IPS DF 6.9 (cell line): ENCODE data around the gene GSK3B.

Experiments used
- DNase-seq: peaks from one replicate; pipeline ENCODE4 v3.0.0-alpha.2; 2013; ENCODE audit warnings: low read depth, low spot score
- H3K27ac ChIP-seq: one replicate; pipeline ENCODE4 v1.5.1; 2013; ENCODE audit warnings: low read length, control low read depth
- H3K27me3 ChIP-seq: 2 replicates; pipeline ENCODE4 v1.6.1; 2013; ENCODE audit warnings: mild to moderate bottlenecking, low read length; ENCODE audit not compliant: control insufficient read depth, insufficient read depth
- H3K36me3 ChIP-seq: 2 replicates; pipeline ENCODE4 v1.6.1; 2013; ENCODE audit warnings: low read length; ENCODE audit not compliant: control insufficient read depth, insufficient read depth
- H3K4me1 ChIP-seq: 2 replicates; pipeline ENCODE4 v1.6.1; 2013; ENCODE audit warnings: low read length; ENCODE audit not compliant: control insufficient read depth, insufficient read depth
- H3K4me3 ChIP-seq: 2 replicates; pipeline ENCODE4 v1.5.1; 2013; ENCODE audit warnings: mild to moderate bottlenecking, low read length
- H3K9me3 ChIP-seq: 2 replicates; pipeline ENCODE4 v1.6.1; 2013; ENCODE audit warnings: low read length, inconsistent platforms; ENCODE audit not compliant: control insufficient read depth, insufficient read depth
- WGBS: extraction: QIAGEN DNeasy Blood & Tissue Kit; methylation state at CpG from one replicate; pipeline ENCODE4 v1.1.7; 2013; ENCODE audit warnings: mixed read lengths, missing lambda C conversion rate; ENCODE audit not compliant: insufficient read length, insufficient coverage; 5-methylcytosine and 5-hydroxymethylcytosine counted together

GSK3B gene

DNA sequence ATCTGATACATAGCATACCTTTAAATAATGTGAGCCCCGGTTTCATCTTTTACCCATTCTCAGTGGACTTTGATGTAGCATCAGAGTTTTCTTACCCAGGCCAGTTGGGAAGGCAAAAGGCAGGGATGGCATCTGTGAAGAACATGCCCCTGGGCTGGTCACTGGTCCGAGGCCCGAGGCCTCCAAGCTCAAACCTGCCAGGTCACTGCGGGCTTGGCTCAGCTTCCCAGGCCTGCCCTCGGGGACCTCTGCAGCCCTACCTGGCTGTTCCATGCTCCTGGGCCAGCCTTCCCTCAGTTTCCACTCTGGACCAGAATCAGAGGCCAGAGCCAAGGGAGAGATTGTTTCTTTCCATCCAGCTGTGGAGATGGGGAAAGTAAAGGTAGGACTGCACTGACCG is 285.4 kb downstream of the GSK3B start:
- DNase-seq = no peak
- WGBS = no CpG with 5 or more reads among the region's 6 CpGs
- no peaks in the 10 kb centered on the region for H3K36me3 ChIP-seq
- no peak overlapping the region for H3K4me3 ChIP-seq
- H3K4me1 ChIP-seq = no peaks in the 10 kb centered on the region
- no peaks in the 10 kb centered on the region for H3K9me3 ChIP-seq
- H3K27me3 ChIP-seq = no peaks in the 10 kb centered on the region
- no peak overlapping the region for H3K27ac ChIP-seq

DNA sequence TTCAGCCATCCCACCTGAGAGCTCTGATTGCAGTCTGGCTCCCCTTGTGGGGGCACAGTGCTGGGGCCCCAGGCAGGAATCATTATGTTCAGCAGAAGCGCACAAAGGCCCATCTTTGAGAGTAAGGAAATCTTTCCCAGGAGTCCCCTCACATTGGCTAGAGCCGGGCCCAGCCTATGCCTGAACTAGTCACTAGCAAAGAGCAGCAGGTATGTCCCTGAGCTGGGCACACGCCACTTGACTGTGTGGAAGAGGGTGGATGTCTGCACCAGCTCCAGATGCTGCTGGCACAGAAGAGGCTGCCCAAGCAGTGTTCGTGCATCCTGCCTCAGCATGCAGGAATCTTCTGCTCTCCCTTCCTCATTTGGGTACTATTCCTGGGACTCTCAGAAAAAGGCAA is 286.0 kb downstream of the GSK3B start:
- no CpG with 5 or more reads among the region's 4 CpGs for WGBS
- no peaks in the 10 kb centered on the region for H3K9me3 ChIP-seq
- no peaks in the 10 kb centered on the region for H3K27me3 ChIP-seq
- no peak for DNase-seq
- H3K36me3 ChIP-seq = no peaks in the 10 kb centered on the region
- H3K4me3 ChIP-seq = no peak overlapping the region
- H3K27ac ChIP-seq = no peak overlapping the region
- no peaks in the 10 kb centered on the region for H3K4me1 ChIP-seq

DNA sequence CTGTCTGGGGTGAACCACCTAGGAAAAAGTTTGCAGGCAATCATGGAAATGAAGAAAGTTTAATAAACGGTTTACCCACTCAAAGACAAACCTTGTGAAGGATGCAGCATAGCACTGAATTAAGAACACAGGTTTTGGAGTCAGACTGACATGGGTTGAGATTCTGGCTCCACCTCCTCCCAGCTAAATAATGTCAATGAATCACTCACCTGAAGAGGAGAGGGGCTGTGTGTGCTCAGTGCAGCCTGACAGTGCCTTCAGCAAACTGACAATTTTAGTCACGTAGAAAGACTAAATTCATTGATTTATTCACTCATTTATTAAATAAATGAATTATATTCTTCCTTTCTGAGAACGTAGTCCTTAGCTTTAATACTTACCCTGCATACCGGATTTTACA is 293.4 kb downstream of the GSK3B start:
- no peaks in the 10 kb centered on the region for H3K27me3 ChIP-seq

DNA sequence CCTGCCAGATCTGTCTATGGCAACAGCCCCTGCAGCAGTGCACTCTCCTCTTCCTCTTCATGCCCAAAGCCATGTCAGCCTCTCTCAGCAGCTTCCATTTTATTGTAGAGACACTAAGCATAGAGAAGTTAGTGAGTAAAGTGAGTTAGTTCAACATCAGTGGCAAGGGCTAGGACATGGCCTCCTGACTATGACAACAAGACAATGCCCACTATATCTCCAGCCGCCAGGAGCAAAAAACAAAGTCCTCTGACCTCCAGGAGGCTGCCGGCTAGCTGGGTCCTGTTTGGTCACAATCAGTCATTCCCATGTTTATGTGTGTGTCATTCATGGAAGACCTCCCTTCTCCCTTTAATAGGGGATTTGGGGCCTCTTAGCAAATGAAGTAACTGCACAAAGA is 297.5 kb downstream of the GSK3B start:
- Histone ChIP-seq H3K36me3 (no peaks in the 10 kb centered on the region), H3K27me3 (no peaks in the 10 kb centered on the region), H3K4me3 (no peak overlapping the region), H3K4me1 (peaks cover 2% of the 10 kb centered on the region; the same call in 1 of the 2 replicates), H3K9me3 (no peaks in the 10 kb centered on the region), H3K27ac (no peak overlapping the region)
- WGBS = no CpG with 5 or more reads among the region's 2 CpGs
- DNase-seq = no peak

More for the DNA sequence above, 293.4 kb downstream of the GSK3B start:
- Histone ChIP-seq H3K27ac (no peak overlapping the region), H3K4me1 (no peaks in the 10 kb centered on the region), H3K36me3 (no peaks in the 10 kb centered on the region), H3K9me3 (no peaks in the 10 kb centered on the region), H3K4me3 (no peak overlapping the region)
- no peak for DNase-seq
- WGBS = no CpG with 5 or more reads among the region's 4 CpGs

DNA sequence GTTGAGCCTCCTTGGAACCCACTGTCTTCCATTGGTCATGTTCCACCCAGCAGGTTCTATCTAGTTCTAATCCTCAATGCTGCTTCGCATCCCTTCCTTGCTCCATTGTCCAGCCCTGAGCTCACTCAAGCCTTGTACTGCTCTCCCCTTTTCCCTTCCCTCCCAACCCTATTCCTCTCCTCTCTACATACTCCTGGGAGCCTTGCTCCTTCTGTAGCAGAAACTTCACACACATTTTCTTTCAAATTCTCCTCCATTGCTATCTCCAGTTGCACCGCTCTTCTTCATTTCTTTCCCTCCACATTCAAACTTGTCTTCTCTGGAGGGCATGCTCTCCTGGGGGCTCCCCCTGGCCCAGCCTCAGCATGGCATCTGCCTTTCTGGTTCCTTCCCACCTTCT is 297.9 kb downstream of the GSK3B start:
- Histone ChIP-seq H3K9me3 (no peaks in the 10 kb centered on the region), H3K4me1 (peaks cover 2% of the 10 kb centered on the region; the same call in 1 of the 2 replicates), H3K36me3 (no peaks in the 10 kb centered on the region), H3K4me3 (no peak overlapping the region), H3K27ac (no peak overlapping the region), H3K27me3 (no peaks in the 10 kb centered on the region)
- WGBS = 100% methylated on average over 1 of the region's 2 CpGs
- no peak for DNase-seq

DNA sequence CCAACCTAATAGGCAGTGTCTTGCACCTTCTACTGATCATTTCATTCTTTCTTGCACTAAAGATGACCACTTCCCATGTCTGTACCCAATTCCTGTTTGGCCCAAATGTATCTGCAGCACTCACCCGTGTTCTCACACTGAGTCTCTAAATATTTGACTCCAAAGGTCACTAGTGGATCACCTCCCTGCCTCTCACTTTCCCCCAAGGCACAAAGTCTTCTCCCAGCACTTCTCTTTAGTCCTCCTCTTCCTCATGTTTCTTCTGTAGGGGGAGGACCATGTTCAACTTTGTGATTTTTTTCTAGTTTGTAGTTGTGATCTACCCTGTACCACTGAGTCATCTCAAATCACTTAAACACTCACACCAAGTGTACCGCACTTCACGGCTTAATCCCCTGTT is 298.4 kb downstream of the GSK3B start:
- H3K27ac ChIP-seq = no peak overlapping the region
- no peaks in the 10 kb centered on the region for H3K9me3 ChIP-seq
- no peaks in the 10 kb centered on the region for H3K36me3 ChIP-seq
- DNase-seq = no peak
- no CpG with 5 or more reads among the region's 3 CpGs for WGBS
- H3K4me1 ChIP-seq = peaks cover 2% of the 10 kb centered on the region; the same call in 1 of the 2 replicates
- no peaks in the 10 kb centered on the region for H3K27me3 ChIP-seq
- no peak overlapping the region for H3K4me3 ChIP-seq

DNA sequence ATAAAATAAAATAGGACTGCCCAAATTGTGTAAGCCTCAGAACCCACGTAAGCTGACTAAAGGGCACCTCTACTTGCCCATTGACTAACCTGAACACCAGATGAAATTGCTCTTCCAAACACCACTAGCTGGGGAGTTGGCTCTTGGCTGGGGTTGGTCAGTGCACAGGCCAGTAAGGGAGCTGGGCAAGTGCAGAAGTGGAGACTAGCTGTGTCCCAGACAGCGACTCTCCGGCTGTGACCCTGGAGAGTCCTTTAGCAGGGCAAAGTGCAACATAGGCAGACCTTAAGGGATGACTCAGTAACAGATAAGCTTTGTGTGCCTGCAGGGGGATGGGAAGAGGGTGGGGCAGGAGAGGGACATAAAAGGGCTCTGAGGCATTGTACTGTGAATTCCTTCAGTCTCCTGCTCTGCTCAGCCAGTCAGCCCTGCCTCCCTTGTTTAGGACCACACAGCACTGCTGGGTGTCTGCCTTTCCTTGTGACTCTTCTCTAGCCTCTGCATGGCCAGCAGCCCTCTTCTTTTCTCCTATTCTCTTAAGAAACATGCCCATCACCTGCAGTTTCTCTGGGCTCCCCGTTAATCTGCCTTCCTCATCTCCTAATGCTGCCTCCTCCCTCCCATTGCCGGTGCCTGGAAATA is 299.2 kb downstream of the GSK3B start:
- Histone ChIP-seq H3K27ac (no peak overlapping the region), H3K36me3 (no peaks in the 10 kb centered on the region), H3K4me1 (peaks cover 2% of the 10 kb centered on the region; the same call in 1 of the 2 replicates), H3K4me3 (no peak overlapping the region), H3K9me3 (no peaks in the 10 kb centered on the region), H3K27me3 (no peaks in the 10 kb centered on the region)
- no CpG with 5 or more reads among the region's 5 CpGs for WGBS
- no peak for DNase-seq

DNA sequence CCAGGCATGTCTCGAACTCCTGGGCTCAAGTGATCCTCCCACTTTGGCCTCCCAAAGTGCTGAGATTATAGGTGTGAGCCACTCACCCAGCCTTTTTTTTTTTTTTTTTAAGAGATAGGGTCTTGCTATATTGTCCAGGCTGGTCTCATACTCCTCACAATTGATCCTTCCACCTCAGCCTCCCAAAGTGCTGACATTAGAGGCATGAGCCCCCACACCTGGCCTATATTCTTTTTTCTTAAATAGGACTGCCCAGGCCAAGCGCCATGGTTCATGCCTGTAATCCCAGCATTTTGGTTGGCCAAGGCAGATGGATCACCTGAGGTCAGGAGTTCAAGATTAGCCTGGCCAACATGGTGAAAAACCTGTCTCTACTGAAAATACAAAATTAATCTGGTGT is 299.8 kb downstream of the GSK3B start:
- DNase-seq = no peak
- Histone ChIP-seq H3K9me3 (no peaks in the 10 kb centered on the region), H3K27ac (no peak overlapping the region), H3K27me3 (no peaks in the 10 kb centered on the region), H3K4me1 (peaks cover 2% of the 10 kb centered on the region; the same call in 1 of the 2 replicates), H3K4me3 (no peak overlapping the region), H3K36me3 (no peaks in the 10 kb centered on the region)
- no CpG with 5 or more reads among the region's 2 CpGs for WGBS

DNA sequence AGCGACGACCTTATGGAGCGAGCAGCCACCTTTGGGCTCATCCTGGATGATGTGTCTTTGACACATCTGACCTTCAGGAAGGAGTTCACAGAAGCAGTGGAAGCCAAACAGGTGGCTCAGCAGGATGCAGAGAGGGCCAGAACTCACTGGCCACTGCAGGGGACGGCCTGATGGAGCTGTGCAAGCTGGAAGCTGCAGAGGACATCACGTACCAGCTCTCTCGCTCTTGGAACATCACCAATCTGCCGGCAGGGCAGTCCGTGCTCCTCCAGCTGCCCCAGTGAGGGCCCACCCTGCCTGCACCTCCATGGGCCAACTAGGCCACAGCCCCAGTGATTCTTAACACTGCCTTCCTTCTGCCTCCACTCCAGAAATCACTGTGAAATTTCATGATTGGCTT is 302.0 kb downstream of the GSK3B start:
- Histone ChIP-seq H3K4me3 (no peak overlapping the region), H3K9me3 (no peaks in the 10 kb centered on the region), H3K4me1 (peaks cover 2% of the 10 kb centered on the region; the same call in 1 of the 2 replicates), H3K36me3 (no peaks in the 10 kb centered on the region), H3K27me3 (no peaks in the 10 kb centered on the region), H3K27ac (no peak overlapping the region)
- no CpG with 5 or more reads among the region's 8 CpGs for WGBS
- no peak for DNase-seq

DNA sequence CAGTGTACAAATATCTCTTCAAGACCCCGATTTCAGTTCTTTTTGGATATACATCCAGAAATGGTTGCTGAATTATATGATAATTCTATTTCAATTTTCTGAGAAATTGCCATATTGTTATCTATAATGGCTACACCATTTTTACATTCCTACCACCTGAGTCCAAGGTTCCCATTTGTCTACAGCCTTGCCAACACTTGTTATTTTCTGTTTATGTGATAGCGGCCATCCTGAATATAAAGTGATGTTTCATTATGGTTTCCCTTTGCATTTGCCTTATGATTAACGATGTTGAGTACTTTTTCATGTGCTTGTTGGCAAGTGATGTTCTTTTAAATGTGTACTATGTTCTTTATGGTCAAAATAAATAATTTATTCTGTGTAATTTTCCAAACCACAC is 303.9 kb downstream of the GSK3B start:
- no CpG with 5 or more reads among the region's 3 CpGs for WGBS
- DNase-seq = no peak

DNA sequence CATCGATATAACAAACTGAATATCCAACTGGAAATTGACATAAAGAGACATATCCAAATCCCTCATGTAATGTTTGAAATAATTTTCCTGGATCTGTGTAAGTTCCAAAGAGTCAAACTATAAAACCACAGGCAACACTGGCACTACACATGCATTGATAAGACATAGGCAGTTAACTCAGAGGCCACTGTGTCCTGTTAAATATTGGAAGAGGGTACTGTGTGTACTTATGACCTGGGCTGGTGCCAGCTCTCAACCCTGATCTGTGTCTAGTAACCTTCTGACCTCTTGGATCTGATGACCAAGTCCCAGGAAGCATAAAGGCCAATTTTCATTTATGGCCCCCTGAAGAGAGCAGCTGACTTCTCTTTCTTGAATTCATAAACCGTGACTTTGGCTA is 307.8 kb downstream of the GSK3B start:
- no peak for DNase-seq
- H3K27ac ChIP-seq = no peak overlapping the region
- no peaks in the 10 kb centered on the region for H3K9me3 ChIP-seq
- no peaks in the 10 kb centered on the region for H3K27me3 ChIP-seq
- no CpG with 5 or more reads among the region's 2 CpGs for WGBS
- H3K4me3 ChIP-seq = no peak overlapping the region
- no peaks in the 10 kb centered on the region for H3K4me1 ChIP-seq
- H3K36me3 ChIP-seq = no peaks in the 10 kb centered on the region

More for the DNA sequence above, 303.9 kb downstream of the GSK3B start:
- Histone ChIP-seq H3K9me3 (no peaks in the 10 kb centered on the region), H3K27ac (no peak overlapping the region), H3K27me3 (no peaks in the 10 kb centered on the region), H3K36me3 (no peaks in the 10 kb centered on the region), H3K4me1 (peaks cover 2% of the 10 kb centered on the region; the same call in 1 of the 2 replicates), H3K4me3 (no peak overlapping the region)
